HG03139 (cell line): Measurements from ENCODE around the gene KRTAP10-3.
"Not testable (repeated sequence)": the region's sequence is repeated elsewhere in the genome, so short reads cannot be mapped to it uniquely, and the experiment has no call there.

ENCODE experiments used
- ATAC-seq: cut with Tn5 transposase; IDR thresholded peaks from one replicate; pipeline ENCODE4 v1.9.1; 2021; ENCODE audit not compliant: unreplicated experiment

KRTAP10-3 gene

GRCh38 chr21:44572959-44573583 lies 14.5 kb upstream of the KRTAP10-3 start:
- ATAC-seq = no peak

- no peak for ATAC-seq
Observed at GRCh38 chr21:44571844-44572782, 13.5 kb upstream of the KRTAP10-3 start.

- no peak for ATAC-seq
Observed at GRCh38 chr21:44571296-44571695, 12.7 kb upstream of the KRTAP10-3 start.

- no peak for ATAC-seq
Observed at GRCh38 chr21:44569861-44570517, 11.4 kb upstream of the KRTAP10-3 start.

GRCh38 chr21:44568667-44569556 lies 10.3 kb upstream of the KRTAP10-3 start:
- ATAC-seq = no peak

- no peak for ATAC-seq
Observed at GRCh38 chr21:44568261-44568660, 9.7 kb upstream of the KRTAP10-3 start.

GRCh38 chr21:44567481-44568171 lies 9.0 kb upstream of the KRTAP10-3 start:
- no peak for ATAC-seq

- no peak for ATAC-seq
Observed at GRCh38 chr21:44566403-44566802, 7.8 kb upstream of the KRTAP10-3 start.

GRCh38 chr21:44564886-44565598 lies 6.4 kb upstream of the KRTAP10-3 start:
- no peak for ATAC-seq

GRCh38 chr21:44564099-44564498 lies 5.5 kb upstream of the KRTAP10-3 start:
- ATAC-seq = no peak

- ATAC-seq = not testable (repeated sequence)
Observed at GRCh38 chr21:44558329-44558675, 293 bp downstream of the KRTAP10-3 start.

- no peak for ATAC-seq
Observed at GRCh38 chr21:44557491-44558328, 885 bp downstream of the KRTAP10-3 start.

- no peak for ATAC-seq
Observed at GRCh38 chr21:44556879-44557278, 1.7 kb downstream of the KRTAP10-3 start.

GRCh38 chr21:44555200-44555875 lies 3.3 kb downstream of the KRTAP10-3 start:
- ATAC-seq = no peak

- ATAC-seq = no peak
Observed at GRCh38 chr21:44552681-44553080, 5.9 kb downstream of the KRTAP10-3 start.

GRCh38 chr21:44552136-44552535 lies 6.5 kb downstream of the KRTAP10-3 start:
- no peak for ATAC-seq

GRCh38 chr21:44551340-44551961 lies 7.1 kb downstream of the KRTAP10-3 start, which contains the start of gene KRTAP10-2:
Gene KRTAP10-2 (minus strand): TSS chr21:44551505. CDS start chr21:44551458, 47 bp downstream.
- no peak for ATAC-seq

GRCh38 chr21:44550807-44551206 lies 7.8 kb downstream of the KRTAP10-3 start:
- ATAC-seq = no peak
